Nephron progenitor cell (in vitro differentiated cells): Measurements from ENCODE around the gene SP3.

Experiments used
- DNase-seq: peaks from one replicate; pipeline ENCODE4 v3.0.0; 2021
- H3K27ac Mint-ChIP-seq: 2 replicates; pipeline ENCODE4 v1.8.0; 2021; ENCODE audit warnings: mild to moderate bottlenecking, moderate library complexity, mixed read lengths
- H3K27me3 Mint-ChIP-seq: 2 replicates; pipeline ENCODE4 v1.8.0; 2021; ENCODE audit warnings: mild to moderate bottlenecking, low read depth, mixed read lengths; ENCODE audit not compliant: poor library complexity
- H3K36me3 Mint-ChIP-seq: 2 replicates; pipeline ENCODE4 v1.8.0; 2021; ENCODE audit warnings: low read depth, mixed read lengths
- H3K4me1 Mint-ChIP-seq: 2 replicates; pipeline ENCODE4 v1.8.0; 2021; ENCODE audit warnings: mixed read lengths
- H3K4me3 Mint-ChIP-seq: 2 replicates; pipeline ENCODE4 v1.8.0; 2021; ENCODE audit warnings: mild to moderate bottlenecking, moderate library complexity, mixed read lengths
- H3K9me3 Mint-ChIP-seq: 2 replicates; pipeline ENCODE4 v1.8.0; 2021; ENCODE audit warnings: mild to moderate bottlenecking, moderate library complexity, mixed read lengths
- CTCF ChIP-seq: fragments of 200-600 bp; sonication (generic); IDR thresholded peaks from 2 replicates; pipeline ENCODE4 v1.5.0; 2021; ENCODE audit warnings: antibody characterized with exemption

SP3 gene

GRCh38 chr2:173986805-173987204, 21.6 kb upstream of the SP3 start:
- no peaks in the 10 kb centered on the region for H3K9me3 Mint-ChIP-seq
- TF ChIP-seq CTCF = no peak

GRCh38 chr2:173985605-173985992, 20.4 kb upstream of the SP3 start:
- Mint-ChIP-seq H3K27me3 (peaks cover 13% of the 10 kb centered on the region), H3K36me3 (no peaks in the 10 kb centered on the region), H3K9me3 (no peaks in the 10 kb centered on the region), H3K4me3 (no peak overlapping the region), H3K27ac (no peak overlapping the region), H3K4me1 (peaks cover 5% of the 10 kb centered on the region)
- TF ChIP-seq CTCF = no peak
- no peak for DNase-seq

More at GRCh38 chr2:173986805-173987204, 21.6 kb upstream of the SP3 start:
- DNase-seq = no peak
- Mint-ChIP-seq H3K4me1 (peaks cover 11% of the 10 kb centered on the region), H3K36me3 (no peaks in the 10 kb centered on the region), H3K4me3 (no peak overlapping the region), H3K27ac (no peak overlapping the region), H3K27me3 (peaks cover 14% of the 10 kb centered on the region)

- no peak for TF ChIP-seq CTCF
- DNase-seq = no peak
- no peaks in the 10 kb centered on the region for H3K36me3 Mint-ChIP-seq
- peaks cover 5% of the 10 kb centered on the region for H3K4me1 Mint-ChIP-seq
- no peaks in the 10 kb centered on the region for H3K9me3 Mint-ChIP-seq
- H3K27me3 Mint-ChIP-seq = peaks cover 14% of the 10 kb centered on the region
- no peak overlapping the region for H3K4me3 Mint-ChIP-seq
- no peak overlapping the region for H3K27ac Mint-ChIP-seq
These were observed 19.9 kb upstream of the SP3 start for GRCh38 chr2:173984866-173985604.

GRCh38 chr2:173983391-173983871, 18.3 kb upstream of the SP3 start:
- no peak for DNase-seq
- Mint-ChIP-seq H3K9me3 (no peaks in the 10 kb centered on the region), H3K36me3 (no peaks in the 10 kb centered on the region), H3K27me3 (peaks cover 14% of the 10 kb centered on the region), H3K4me3 (no peak overlapping the region), H3K27ac (no peak overlapping the region), H3K4me1 (peaks cover 5% of the 10 kb centered on the region)
- no peak for TF ChIP-seq CTCF

- peaks cover 5% of the 10 kb centered on the region for H3K4me1 Mint-ChIP-seq
- no peaks in the 10 kb centered on the region for H3K9me3 Mint-ChIP-seq
- no peak overlapping the region for H3K4me3 Mint-ChIP-seq
- no peak overlapping the region for H3K27ac Mint-ChIP-seq
- TF ChIP-seq CTCF = no peak
- no peak for DNase-seq
- no peaks in the 10 kb centered on the region for H3K36me3 Mint-ChIP-seq
- peaks cover 14% of the 10 kb centered on the region for H3K27me3 Mint-ChIP-seq
These were observed 17.7 kb upstream of the SP3 start for GRCh38 chr2:173982918-173983317.

- no peak for TF ChIP-seq CTCF
- Mint-ChIP-seq H3K9me3 (no peaks in the 10 kb centered on the region), H3K4me1 (peaks cover 5% of the 10 kb centered on the region), H3K36me3 (no peaks in the 10 kb centered on the region), H3K27ac (no peak overlapping the region), H3K27me3 (peaks cover 14% of the 10 kb centered on the region), H3K4me3 (no peak overlapping the region)
- no peak for DNase-seq
These were observed 17.1 kb upstream of the SP3 start for GRCh38 chr2:173982182-173982714.
